GM12878 (cell line): Measurements from ENCODE around the gene YIF1B. TPM values are rescaled to one million over a fixed set of nuclear protein-coding genes. Genes with fewer than 3 reads are reported as not detected.

Source experiments
- ATF3 ChIP-seq: IDR thresholded peaks from 2 replicates; pipeline ENCODE4 v1.6.1; 2011; ENCODE audit warnings: low read depth, mild to moderate bottlenecking, low read length, moderate library complexity, borderline replicate concordance; ENCODE audit errors: extremely low read depth
- BMI1 ChIP-seq: fragments of 450-650 bp; IDR thresholded peaks from 2 replicates; pipeline ENCODE4 v1.6.1; 2016; ENCODE audit warnings: mild to moderate bottlenecking, moderate library complexity, borderline replicate concordance
- CREB1 ChIP-seq: IDR thresholded peaks from 2 replicates; pipeline ENCODE4 v1.6.1; 2012; ENCODE audit warnings: low read depth, mild to moderate bottlenecking, inconsistent platforms
- E4F1 ChIP-seq: fragments of 450-650 bp; IDR thresholded peaks from 2 replicates; pipeline ENCODE4 v1.6.1; 2018; ENCODE audit warnings: borderline replicate concordance, mild to moderate bottlenecking; ENCODE audit not compliant: partially characterized antibody
- EED ChIP-seq: sonication (generic); IDR thresholded peaks from 2 replicates; pipeline ENCODE4 v1.6.1; 2016; ENCODE audit warnings: antibody characterized with exemption, low read depth
- HDAC6 ChIP-seq: fragments of 200-600 bp; sonication (generic); IDR thresholded peaks from one replicate; pipeline ENCODE4 v1.8.0; 2017; ENCODE audit warnings: antibody characterized with exemption; ENCODE audit not compliant: unreplicated experiment
- HDGF ChIP-seq: fragments of 450-650 bp; IDR thresholded peaks from 2 replicates; pipeline ENCODE4 v1.6.1; 2016; ENCODE audit warnings: antibody characterized with exemption
- IKZF1 ChIP-seq: fragments of 450-650 bp; conservative IDR thresholded peaks from 2 replicates; pipeline ENCODE4 v1.6.1; 2017; ENCODE audit warnings: antibody characterized with exemption, mild to moderate bottlenecking
- JUND ChIP-seq: IDR thresholded peaks from 2 replicates; pipeline ENCODE4 v1.6.1; 2012; ENCODE audit warnings: low read depth, mild to moderate bottlenecking, low read length, improper control_type of control experiment, moderate library complexity
- KDM1A ChIP-seq: fragments of 200-600 bp; sonication (generic); IDR thresholded peaks from 2 replicates; pipeline ENCODE4 v1.6.1; 2016; ENCODE audit warnings: borderline replicate concordance
- LARP7 ChIP-seq: fragments of 450-650 bp; IDR thresholded peaks from 2 replicates; pipeline ENCODE4 v1.6.1; 2017; ENCODE audit warnings: mild to moderate bottlenecking
- MLLT1 ChIP-seq: fragments of 450-650 bp; IDR thresholded peaks from 2 replicates; pipeline ENCODE4 v1.6.1; 2016; ENCODE audit warnings: mild to moderate bottlenecking
- NFXL1 ChIP-seq: fragments of 450-650 bp; IDR thresholded peaks from 2 replicates; pipeline ENCODE4 v1.6.1; 2017; ENCODE audit warnings: antibody characterized with exemption, mild to moderate bottlenecking, borderline replicate concordance
- NFYB ChIP-seq: IDR thresholded peaks from 2 replicates; pipeline ENCODE4 v1.6.1; 2011; ENCODE audit warnings: low read depth, mild to moderate bottlenecking, low read length, improper control_type of control experiment, moderate library complexity; ENCODE audit not compliant: insufficient read depth
- RAD21 ChIP-seq: IDR thresholded peaks from 2 replicates; pipeline ENCODE4 v1.6.1; 2011; ENCODE audit warnings: mild to moderate bottlenecking, low read depth, low read length, moderate library complexity; ENCODE audit not compliant: insufficient read depth
- RAD51 ChIP-seq: fragments of 450-650 bp; IDR thresholded peaks from 2 replicates; pipeline ENCODE4 v1.6.1; 2016; ENCODE audit warnings: moderate library complexity, mild to moderate bottlenecking, inconsistent platforms
- RELA ChIP-seq: fragments of 450-650 bp; IDR thresholded peaks from 2 replicates; pipeline ENCODE4 v1.8.0; 2014; ENCODE audit warnings: borderline replicate concordance; ENCODE audit not compliant: partially characterized antibody
- SMARCA5 ChIP-seq: fragments of 450-650 bp; IDR thresholded peaks from 2 replicates; pipeline ENCODE4 v1.6.1; 2017; ENCODE audit warnings: mild to moderate bottlenecking
- SRF ChIP-seq, 2 experiments: IDR thresholded peaks; 2 replicates each; pipeline ENCODE4 v1.6.1; 2011; ENCODE audit warnings: low read depth in 2 of 2, low read length in 2 of 2, mild to moderate bottlenecking in 1 of 2, moderate library complexity in 1 of 2
- SUZ12 ChIP-seq: fragments of 200-600 bp; sonication (generic); IDR thresholded peaks from one replicate; pipeline ENCODE4 v1.6.1; 2018; ENCODE audit warnings: antibody characterized with exemption, mild to moderate bottlenecking; ENCODE audit not compliant: unreplicated experiment
- TCF7 ChIP-seq: IDR thresholded peaks from 2 replicates; pipeline ENCODE4 v1.6.1; 2014; ENCODE audit warnings: antibody characterized with exemption, borderline replicate concordance
- WRNIP1 ChIP-seq: IDR thresholded peaks from 2 replicates; pipeline ENCODE4 v1.6.1; 2011; ENCODE audit warnings: low read depth, low read length, improper control_type of control experiment, borderline replicate concordance
- YBX1 ChIP-seq: fragments of 450-650 bp; IDR thresholded peaks from 2 replicates; pipeline ENCODE4 v1.6.1; 2016; ENCODE audit warnings: antibody characterized with exemption
- ZBED1 ChIP-seq: IDR thresholded peaks from 2 replicates; pipeline ENCODE4 v1.6.1; 2016; ENCODE audit warnings: borderline replicate concordance
- ZNF207 ChIP-seq: fragments of 450-650 bp; IDR thresholded peaks from 2 replicates; pipeline ENCODE4 v1.6.1; 2014; ENCODE audit warnings: antibody characterized with exemption, mild to moderate bottlenecking, borderline replicate concordance
- ZSCAN29 ChIP-seq: fragments of 450-650 bp; IDR thresholded peaks from 2 replicates; pipeline ENCODE4 v1.6.1; 2017; ENCODE audit warnings: mild to moderate bottlenecking, moderate library complexity
- polyA plus RNA-seq, 11 experiments: library from polyadenylated mRNA; depleted of rRNA in 4 of 11; unstranded in 6 of 11; stranded (reverse) in 5 of 11; fragments of >200 nt; fragmentation: Nextera tagmentation in 4 of 11; fragmentation: Illumina TruSeq in 1 of 11; extraction: Ambion mirVana in 4 of 11; extraction: Trizol in 1 of 11; gene quantifications; 1 replicate in 1 of 11; 2 replicates in 10 of 11; pipeline versions ENCODE4 v1.2.1 to v1.2.3, GENCODE V29; 2011 to 2016; ENCODE audit warnings: inconsistent platforms in 2 of 11, missing spikeins in 2 of 11, low read depth in 1 of 11
- total RNA-seq, 4 experiments: library from RNA; depleted of rRNA in 3 of 4; stranded (reverse); fragments of >200 nt in 3 of 4; fragmentation: Illumina TruSeq in 1 of 4; extraction: Trizol in 1 of 4; gene quantifications; 2 replicates each; pipeline versions ENCODE4 v1.2.1 to v1.2.3, GENCODE V29; 2013 to 2021

Gene YIF1B
- total and polyA plus RNA-seq, 10 of the 15 experiments (the other 5 are each of a cell fraction or from before 2014, with no cell fraction given) = 1.3 to 106 (median 53.5) TPM

- TF ChIP-seq SUZ12 (no peak), YBX1 (peak; percentile 70; the same call in 1 of the 2 replicates), KDM1A (no peak), EED (no peak), LARP7 (no peak), CREB1 (peak; percentile 56), SMARCA5 (no peak), E4F1 (no peak), SRF (IDR thresholded peaks at IDR 0.05; ENCODE audit: low read depth in 2 of 2, low read length in 2 of 2) (peak; percentile 14 to 71; a peak in 2 of 4 replicates), WRNIP1 (no peak), RAD51 (no peak), RELA (no peak), JUND (peak; percentile 18; the same call in 1 of the 2 replicates), ATF3 (no peak), NFXL1 (no peak), ZNF207 (no peak), NFYB (peak; percentile 59; the same call in 1 of the 2 replicates), ZBED1 (no peak), BMI1 (no peak), TCF7 (no peak), MLLT1 (peak; percentile 12; the same call in 1 of the 2 replicates), IKZF1 (0 out of 2 replicates have a peak, but pooled peaks have one; percentile 21), RAD21 (no peak), HDGF (peak; percentile 98), HDAC6 (no peak), ZSCAN29 (no peak)
These were observed 20.3 kb upstream of the YIF1B start (continued) for GRCh38 chr19:38335949-38336637.
